AG08395 (cell line): ENCODE data around the gene PGLYRP4.

Source experiments
- DNase-seq: peaks from one replicate; pipeline ENCODE4 v3.0.0; 2012; ENCODE audit warnings: mixed read lengths, low spot score

PGLYRP4 gene, protein sequence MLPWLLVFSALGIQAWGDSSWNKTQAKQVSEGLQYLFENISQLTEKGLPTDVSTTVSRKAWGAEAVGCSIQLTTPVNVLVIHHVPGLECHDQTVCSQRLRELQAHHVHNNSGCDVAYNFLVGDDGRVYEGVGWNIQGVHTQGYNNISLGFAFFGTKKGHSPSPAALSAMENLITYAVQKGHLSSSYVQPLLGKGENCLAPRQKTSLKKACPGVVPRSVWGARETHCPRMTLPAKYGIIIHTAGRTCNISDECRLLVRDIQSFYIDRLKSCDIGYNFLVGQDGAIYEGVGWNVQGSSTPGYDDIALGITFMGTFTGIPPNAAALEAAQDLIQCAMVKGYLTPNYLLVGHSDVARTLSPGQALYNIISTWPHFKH

GRCh38 chr1:153348511-153349362, at the start of gene PGLYRP4:
Gene PGLYRP4, minus strand, starts transcription at chr1:153348841. Its CDS starts 909 bp downstream, at chr1:153347932.
- no peak for DNase-seq

- no peak for DNase-seq
Measured at GRCh38 chr1:153397924-153398651, 49.4 kb upstream of the PGLYRP4 start.

GRCh38 chr1:153397051-153397923, 48.6 kb upstream of the PGLYRP4 start:
- no peak for DNase-seq

GRCh38 chr1:153396461-153396860, 47.8 kb upstream of the PGLYRP4 start:
- DNase-seq = no peak

DNA sequence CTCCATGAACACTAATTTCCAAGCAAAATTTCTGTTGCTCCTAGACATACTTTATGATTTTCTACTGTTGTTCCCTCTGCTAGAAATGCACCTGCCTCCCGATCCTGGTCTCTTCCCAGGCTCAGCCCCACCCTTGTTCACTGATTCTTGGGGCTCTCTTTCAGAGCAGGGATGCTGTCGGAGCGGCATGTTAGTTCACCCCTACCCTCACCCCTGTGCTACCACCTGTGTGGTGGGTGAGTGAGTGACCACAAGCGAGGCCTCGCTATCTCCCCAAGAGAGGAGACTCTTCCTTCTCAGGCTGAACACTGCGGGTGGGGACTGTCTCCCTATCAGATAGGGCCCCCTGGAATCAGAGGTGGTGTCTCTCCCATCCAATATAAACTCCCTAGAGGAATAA, 47.1 kb upstream of the PGLYRP4 start:
- DNase-seq = no peak

DNA sequence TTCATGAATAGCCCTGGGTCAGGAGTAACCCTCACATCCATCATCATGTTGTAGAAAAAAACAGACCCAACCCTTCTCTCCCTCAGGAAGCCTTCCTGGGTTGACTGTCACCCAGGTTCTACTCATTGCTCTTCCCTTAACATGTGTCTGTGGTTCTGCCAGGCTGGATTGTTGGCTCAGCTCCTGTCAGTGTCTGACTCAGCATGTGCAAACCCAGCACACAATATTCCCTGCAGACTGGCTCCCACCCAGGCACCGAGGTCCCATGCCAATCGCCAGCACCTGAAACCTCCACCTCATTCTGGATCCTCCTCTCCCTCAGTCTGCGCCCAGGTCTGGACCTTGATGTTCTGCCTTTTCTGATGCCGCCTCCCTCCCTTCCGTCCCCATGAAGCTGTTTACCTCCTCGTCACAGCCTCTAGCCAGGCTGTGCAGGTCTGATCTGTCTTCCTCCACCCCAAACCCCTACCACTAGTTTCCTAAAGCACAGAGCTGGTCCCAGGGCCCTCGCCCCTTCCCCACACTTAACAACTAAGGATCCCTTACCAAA, 46.6 kb upstream of the PGLYRP4 start:
- no peak for DNase-seq

DNA sequence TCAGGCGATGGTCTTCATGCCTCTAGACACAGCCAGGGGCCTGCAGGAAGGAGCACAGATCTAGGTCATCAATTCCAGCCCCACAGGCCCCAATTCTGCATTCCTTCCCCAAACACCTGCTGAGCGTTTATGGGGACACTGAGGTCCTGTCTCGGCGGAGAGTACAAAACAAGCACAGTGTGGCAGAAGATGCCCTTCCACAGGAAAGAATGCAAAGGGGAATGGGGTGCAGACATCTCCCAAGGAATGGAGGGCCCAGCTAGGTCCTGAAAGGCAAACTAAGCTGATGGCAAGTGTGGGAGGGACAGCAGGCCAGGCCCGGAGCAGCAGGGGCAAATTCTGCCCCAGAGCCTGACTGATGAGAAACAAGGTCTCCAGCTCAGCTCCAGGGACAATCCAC, 45.8 kb upstream of the PGLYRP4 start:
- no peak for DNase-seq

DNA sequence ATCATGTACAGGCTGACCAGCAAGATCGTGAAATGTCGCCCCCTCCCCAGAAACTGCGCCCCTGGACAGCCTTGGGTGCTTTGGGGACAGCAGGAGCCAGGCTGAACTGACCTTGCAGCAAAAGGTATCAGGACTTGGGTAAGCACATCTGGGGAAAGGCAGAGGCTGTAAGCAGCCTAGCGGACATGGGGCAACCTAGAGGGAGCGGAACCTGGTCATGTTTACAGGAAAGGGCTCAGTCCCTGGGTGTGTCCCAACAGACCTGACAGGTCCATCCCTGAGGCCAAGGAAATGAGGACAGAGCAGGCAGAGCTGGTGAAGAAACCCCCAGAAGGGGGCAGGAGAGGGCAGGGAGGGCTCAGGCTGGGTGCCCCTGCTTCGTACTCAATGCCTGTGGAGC, 45.3 kb upstream of the PGLYRP4 start:
- DNase-seq = no peak

GRCh38 chr1:153392822-153393221, 44.2 kb upstream of the PGLYRP4 start:
- DNase-seq = no peak

GRCh38 chr1:153392258-153392657, 43.6 kb upstream of the PGLYRP4 start:
- no peak for DNase-seq

DNA sequence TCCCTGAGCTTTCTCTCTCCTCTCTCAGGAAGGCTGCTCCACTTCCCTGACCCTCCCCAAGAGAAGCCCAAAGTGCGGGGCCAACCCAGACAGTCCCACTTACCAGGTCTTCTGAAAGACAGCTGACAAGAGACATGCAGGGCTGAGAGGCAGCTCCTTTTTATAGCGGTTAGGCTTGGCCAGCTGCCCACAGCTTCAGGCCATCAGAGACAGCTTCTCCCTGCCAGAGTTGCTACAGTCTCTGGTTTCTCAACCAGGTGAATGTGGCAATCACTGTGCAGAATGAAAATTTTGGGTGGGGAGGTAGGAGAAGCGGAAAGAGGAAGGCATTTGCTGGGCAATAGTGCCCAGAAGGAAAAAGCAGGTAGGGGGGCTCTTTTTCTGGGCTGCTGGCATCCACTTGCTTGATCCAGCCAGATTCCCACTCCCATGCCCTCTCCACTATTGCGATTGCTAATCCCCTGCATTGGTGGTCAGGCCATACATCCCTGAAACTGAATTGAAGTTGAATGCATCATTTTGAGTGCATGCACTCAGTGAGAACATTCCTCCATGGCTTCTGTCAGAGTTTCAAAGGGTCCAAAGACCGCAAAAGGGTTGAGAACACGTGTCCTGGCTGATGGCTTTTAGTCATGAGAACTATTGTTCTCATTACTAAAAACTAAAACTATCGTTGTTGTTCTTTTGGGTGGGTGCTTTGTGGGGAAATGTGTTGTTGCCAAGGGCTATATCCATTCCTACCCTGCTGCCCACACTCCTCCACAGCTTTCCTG, 42.5 kb upstream of the PGLYRP4 start, which contains the start of gene S100A8:
Gene S100A8 (minus strand): TSS at position 136 of the 773 bp plus-strand sequence. CDS start 538 bp downstream, outside the sequence.
- DNase-seq = no peak

DNA sequence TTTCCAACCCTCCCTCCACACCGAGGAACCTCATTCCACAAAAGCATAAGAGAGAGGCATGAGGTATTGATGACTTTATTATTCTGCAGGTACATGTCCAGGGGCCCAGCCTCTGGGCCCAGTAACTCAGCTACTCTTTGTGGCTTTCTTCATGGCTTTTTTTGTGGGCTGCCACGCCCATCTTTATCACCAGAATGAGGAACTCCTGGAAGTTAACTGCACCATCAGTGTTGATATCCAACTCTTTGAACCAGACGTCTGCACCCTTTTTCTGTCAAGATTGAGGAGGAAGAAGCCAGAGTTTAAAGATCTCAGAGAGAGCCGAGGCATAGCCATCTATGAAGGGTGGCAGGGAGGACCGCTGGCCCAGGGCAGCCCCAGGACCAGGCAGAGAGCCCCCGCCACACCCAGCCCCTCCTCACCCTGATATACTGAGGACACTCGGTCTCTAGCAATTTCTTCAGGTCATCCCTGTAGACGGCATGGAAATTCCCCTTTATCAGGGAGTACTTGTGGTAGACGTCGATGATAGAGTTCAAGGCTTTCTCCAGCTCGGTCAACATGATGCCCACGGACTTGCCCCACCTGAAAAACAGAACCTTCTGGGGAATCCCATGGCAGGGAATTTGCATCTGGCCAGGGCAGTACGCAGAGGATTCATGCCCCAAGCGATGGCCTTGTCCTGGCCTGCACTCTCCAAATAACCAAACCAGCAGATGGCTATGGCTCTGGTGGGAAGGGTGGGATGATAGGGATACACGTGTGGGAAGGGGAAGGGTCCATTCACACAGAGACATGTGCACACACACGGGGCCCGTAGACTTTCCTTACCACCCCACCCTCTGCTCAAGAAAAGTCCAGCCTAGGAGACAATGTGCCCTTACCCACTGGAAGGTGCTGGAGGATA, 41.6 kb upstream of the PGLYRP4 start:
- no peak for DNase-seq

DNA sequence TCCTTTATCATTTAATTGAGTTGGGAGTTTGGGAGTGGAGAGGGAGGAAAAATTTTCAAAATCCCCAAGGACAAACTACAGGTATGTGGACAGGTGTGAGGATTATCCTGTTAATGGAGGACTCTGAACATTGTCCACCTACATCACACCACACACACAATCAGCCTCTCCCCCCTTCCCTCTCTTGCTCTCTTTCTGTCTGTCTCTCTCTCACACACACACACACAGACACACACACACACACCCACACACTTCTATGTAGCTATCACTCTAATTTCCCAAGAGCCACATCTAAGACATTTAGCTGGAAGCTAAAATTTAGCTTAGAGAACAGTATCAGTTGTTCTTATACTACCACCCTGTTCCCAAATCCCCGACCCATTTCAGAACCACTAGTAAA, 40.8 kb upstream of the PGLYRP4 start:
- no peak for DNase-seq

- DNase-seq = no peak
Measured at GRCh38 chr1:153387785-153388184, 39.1 kb upstream of the PGLYRP4 start.

- no peak for DNase-seq
Measured at GRCh38 chr1:153387001-153387400, 38.4 kb upstream of the PGLYRP4 start.

DNA sequence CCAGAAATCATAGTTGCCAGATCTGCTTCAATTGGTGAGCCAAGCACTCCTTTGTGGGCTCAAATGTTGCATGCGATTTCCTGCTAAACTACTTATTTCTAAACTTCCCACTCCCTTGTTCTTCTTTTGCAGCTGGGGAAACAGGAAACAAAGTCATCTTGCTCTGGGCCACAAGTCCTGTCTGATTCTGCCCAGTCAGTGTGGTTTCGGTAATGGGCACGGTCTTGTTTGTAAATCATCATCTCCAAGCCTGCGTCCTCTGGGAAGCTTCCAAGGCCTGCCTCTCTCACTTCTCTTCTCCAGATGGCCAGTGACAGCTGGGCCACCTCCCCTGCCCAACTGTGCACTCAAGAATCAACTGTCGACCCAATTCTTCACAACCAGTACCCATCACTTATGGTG, 37.9 kb upstream of the PGLYRP4 start:
- DNase-seq = no peak

GRCh38 chr1:153384958-153385580, 36.4 kb upstream of the PGLYRP4 start:
- no peak for DNase-seq

- DNase-seq = no peak
Measured at GRCh38 chr1:153380711-153381110, 32.1 kb upstream of the PGLYRP4 start.

- DNase-seq = no peak
Measured at GRCh38 chr1:153379591-153379990, 30.9 kb upstream of the PGLYRP4 start.
